ENCODE results near the gene BMP6.

BMP6 gene

GRCh38 chr6:7865781-7866180 is 139.9 kb downstream of the BMP6 start:
- H3K27me3 ChIP-seq = no peaks in the 10 kb centered on the region
- no peak for TF ChIP-seq CTCF (IDR thresholded peaks at IDR 0.05)
- H3K36me3 ChIP-seq = no peaks in the 10 kb centered on the region
- H3K4me1 ChIP-seq (ENCODE audit: control insufficient read depth in 1 of 2, insufficient read depth in 1 of 2, low read depth in 1 of 2, low read length in 1 of 2) = no peaks in the 10 kb centered on the region
- no peaks in the 10 kb centered on the region for H3K9me3 ChIP-seq
- no peak overlapping the region for H3K27ac ChIP-seq
- no peak overlapping the region for H3K4me3 ChIP-seq (ENCODE audit: low read depth in 1 of 2, low read length in 1 of 2)

- no peaks in the 10 kb centered on the region for H3K9me3 ChIP-seq
These were observed 140.6 kb downstream of the BMP6 start for GRCh38 chr6:7866526-7866925.

GRCh38 chr6:7868926-7869325 is 143.0 kb downstream of the BMP6 start:
- Histone ChIP-seq H3K4me3 (ENCODE audit: low read depth in 1 of 2, low read length in 1 of 2) (no peak overlapping the region), H3K4me1 (ENCODE audit: control insufficient read depth in 1 of 2, insufficient read depth in 1 of 2, low read depth in 1 of 2, low read length in 1 of 2) (no peaks in the 10 kb centered on the region), H3K36me3 (no peaks in the 10 kb centered on the region), H3K27me3 (no peaks in the 10 kb centered on the region), H3K27ac (no peak overlapping the region), H3K9me3 (no peaks in the 10 kb centered on the region)
- TF ChIP-seq CTCF (IDR thresholded peaks at IDR 0.05) = no peak

More at GRCh38 chr6:7866526-7866925, 140.6 kb downstream of the BMP6 start:
- no peak for TF ChIP-seq CTCF (IDR thresholded peaks at IDR 0.05)
- Histone ChIP-seq H3K27ac (no peak overlapping the region), H3K4me3 (ENCODE audit: low read depth in 1 of 2, low read length in 1 of 2) (no peak overlapping the region), H3K27me3 (no peaks in the 10 kb centered on the region), H3K36me3 (no peaks in the 10 kb centered on the region), H3K4me1 (ENCODE audit: control insufficient read depth in 1 of 2, insufficient read depth in 1 of 2, low read depth in 1 of 2, low read length in 1 of 2) (no peaks in the 10 kb centered on the region)

GRCh38 chr6:7878401-7878964 is 152.6 kb downstream of the BMP6 start:
- H3K4me1 ChIP-seq (ENCODE audit: control insufficient read depth in 1 of 2, insufficient read depth in 1 of 2, low read depth in 1 of 2, low read length in 1 of 2) = no peaks in the 10 kb centered on the region
- H3K4me3 ChIP-seq (ENCODE audit: low read depth in 1 of 2, low read length in 1 of 2) = no peak overlapping the region
- no peak overlapping the region for H3K27ac ChIP-seq
- no peak for TF ChIP-seq CTCF (IDR thresholded peaks at IDR 0.05)
- H3K9me3 ChIP-seq = no peaks in the 10 kb centered on the region
- H3K27me3 ChIP-seq = no peaks in the 10 kb centered on the region
- peaks cover 21% of the 10 kb centered on the region for H3K36me3 ChIP-seq

- H3K36me3 ChIP-seq = peaks cover 25% of the 10 kb centered on the region
- H3K4me1 ChIP-seq (ENCODE audit: control insufficient read depth in 1 of 2, insufficient read depth in 1 of 2, low read depth in 1 of 2, low read length in 1 of 2) = no peaks in the 10 kb centered on the region
- no peak overlapping the region for H3K27ac ChIP-seq
- no peak overlapping the region for H3K4me3 ChIP-seq (ENCODE audit: low read depth in 1 of 2, low read length in 1 of 2)
- TF ChIP-seq CTCF (IDR thresholded peaks at IDR 0.05) = no peak
- H3K9me3 ChIP-seq = no peaks in the 10 kb centered on the region
- H3K27me3 ChIP-seq = no peaks in the 10 kb centered on the region
These were observed 153.1 kb downstream of the BMP6 start for GRCh38 chr6:7879043-7879442.

GRCh38 chr6:7879579-7879978 is 153.7 kb downstream of the BMP6 start:
- no peak for TF ChIP-seq CTCF (IDR thresholded peaks at IDR 0.05)
- no peaks in the 10 kb centered on the region for H3K4me1 ChIP-seq (ENCODE audit: control insufficient read depth in 1 of 2, insufficient read depth in 1 of 2, low read depth in 1 of 2, low read length in 1 of 2)
- peaks cover 30% of the 10 kb centered on the region for H3K36me3 ChIP-seq
- H3K27ac ChIP-seq = no peak overlapping the region
- no peaks in the 10 kb centered on the region for H3K9me3 ChIP-seq
- H3K4me3 ChIP-seq (ENCODE audit: low read depth in 1 of 2, low read length in 1 of 2) = no peak overlapping the region
- no peaks in the 10 kb centered on the region for H3K27me3 ChIP-seq
